ENCODE measurements around the gene ZNF445.
"Not testable (repeated sequence)": the region's sequence is repeated elsewhere in the genome, so short reads cannot be mapped to it uniquely, and the experiment has no call there.

ZNF445 gene

GRCh38 chr3:44429459-44429858 lies 48.0 kb downstream of the ZNF445 start:
- DNase-seq, result no peak

- DNase-seq, result no peak
These were observed 48.6 kb downstream of the ZNF445 start for GRCh38 chr3:44428910-44429309.

GRCh38 chr3:44427683-44428082 lies 49.8 kb downstream of the ZNF445 start:
- no peak for DNase-seq

- no peak for DNase-seq
These were observed 52.7 kb downstream of the ZNF445 start for GRCh38 chr3:44424758-44425157.

- no peak for DNase-seq
These were observed 56.2 kb downstream of the ZNF445 start for GRCh38 chr3:44421280-44421679.

- DNase-seq, result no peak
These were observed 56.8 kb downstream of the ZNF445 start for GRCh38 chr3:44420676-44421075.

GRCh38 chr3:44419923-44420650 lies 57.4 kb downstream of the ZNF445 start:
- no peak for DNase-seq

- no peak for DNase-seq
These were observed 58.2 kb downstream of the ZNF445 start for GRCh38 chr3:44419116-44419922.

- no peak for DNase-seq
These were observed 58.9 kb downstream of the ZNF445 start for GRCh38 chr3:44418549-44418948.

- not testable (repeated sequence) for DNase-seq
These were observed 59.4 kb downstream of the ZNF445 start for GRCh38 chr3:44418118-44418517.

- no peak for DNase-seq
These were observed 61.1 kb downstream of the ZNF445 start for GRCh38 chr3:44416031-44417030.

GRCh38 chr3:44415421-44415820 lies 62.0 kb downstream of the ZNF445 start:
- DNase-seq, result no peak

GRCh38 chr3:44414517-44415090 lies 62.9 kb downstream of the ZNF445 start:
- DNase-seq, result no peak

GRCh38 chr3:44412365-44412764 lies 65.1 kb downstream of the ZNF445 start:
- no peak for DNase-seq

- DNase-seq, result no peak
These were observed 66.3 kb downstream of the ZNF445 start for GRCh38 chr3:44411031-44411645.

GRCh38 chr3:44409640-44410410 lies 67.6 kb downstream of the ZNF445 start:
- DNase-seq, result no peak

- DNase-seq, result no peak
These were observed 74.9 kb downstream of the ZNF445 start for GRCh38 chr3:44402548-44402947.

- DNase-seq, result no peak
These were observed 76.7 kb downstream of the ZNF445 start for GRCh38 chr3:44400771-44401170.

GRCh38 chr3:44398853-44399252 lies 78.6 kb downstream of the ZNF445 start:
- no peak for DNase-seq

- DNase-seq, result not testable (repeated sequence)
These were observed 79.2 kb downstream of the ZNF445 start for GRCh38 chr3:44398271-44398670.

Measured in activated CD4-positive, alpha-beta T cell treated with anti-CD3 and anti-CD28 coated beads, Interleukin-2, amount 50 U/mL, for 16 hours (primary cell).